Loucy (cell line): Measurements from ENCODE around the gene ARFIP1.

Source experiments
- CTCF ChIP-seq: fragments of 200-600 bp; sonication (generic); conservative IDR thresholded peaks from 2 replicates; pipeline ENCODE4 v1.5.1; 2014; ENCODE audit warnings: mild to moderate bottlenecking, antibody characterized with exemption, low read length
- EZH2phosphoT487 ChIP-seq: fragments of 200-600 bp; IDR thresholded peaks from 2 replicates; pipeline ENCODE4 v1.6.1; 2018; ENCODE audit warnings: antibody characterized with exemption, mild to moderate bottlenecking, moderate library complexity, borderline replicate concordance

GRCh38 chr4:152928286-152928685, 148.5 kb downstream of the ARFIP1 start:
- TF ChIP-seq CTCF (no peak), EZH2phosphoT487 (no peak)
